Adrenal gland (tissue), 12 donors: ENCODE measurements around the gene HYCC1. TPM values are rescaled to one million over a fixed set of nuclear protein-coding genes. Genes with fewer than 3 reads are reported as not detected.
"Not testable (repeated sequence)": the region's sequence is repeated elsewhere in the genome, so short reads cannot be mapped to it uniquely, and the experiment has no call there.

Experiments
- DNase-seq, 7 donors: peaks; one replicate each; pipeline ENCODE4 v3.0.0-alpha.2; 2019 to 2020
- H3K27ac ChIP-seq, 5 donors: fragments of 200-600 bp; sonication (generic) in 4 of 5; 1 replicate in 3 of 5; 2 replicates in 2 of 5; pipeline versions ENCODE4 v1.5.1 to v1.8.0; 2016 to 2020; ENCODE audit warnings: mild to moderate bottlenecking in 1 of 5
- H3K27me3 ChIP-seq: fragments of 200-600 bp; 2 replicates; pipeline ENCODE4 v1.8.0; 2021
- H3K36me3 ChIP-seq, 2 donors: fragments of 200-600 bp; replicated peaks in 1 of 2; 1 replicate in 1 of 2; 2 replicates in 1 of 2; pipeline versions ENCODE4 v1.5.1 to v1.8.0; 2018 to 2022
- H3K4me1 ChIP-seq, 2 donors: fragments of 200-600 bp; replicated peaks in 1 of 2; 1 replicate in 1 of 2; 2 replicates in 1 of 2; pipeline versions ENCODE4 v1.5.1 to v1.8.0; 2018 to 2021
- H3K4me3 ChIP-seq, 4 donors: fragments of 200-600 bp; sonication (generic) in 3 of 4; one replicate each; pipeline ENCODE4 v1.5.1; 2016 to 2018
- H3K9me3 ChIP-seq, 3 donors: fragments of 200-600 bp; sonication (generic) in 1 of 3; replicated peaks in 1 of 3; 1 replicate in 2 of 3; 2 replicates in 1 of 3; pipeline versions ENCODE4 v1.5.1 to v1.8.0; 2016 to 2021
- CTCF ChIP-seq, 6 experiments: fragments of 450-650 bp in 4 of 6; fragments of 200-600 bp in 2 of 6; sonication (generic) in 1 of 6; IDR thresholded peaks; 1 replicate in 5 of 6; 2 replicates in 1 of 6; pipeline versions ENCODE4 v1.5.1 to v1.8.0; 2016 to 2021; ENCODE audit warnings: antibody characterized with exemption in 6 of 6, mild to moderate bottlenecking in 2 of 6, moderate library complexity in 1 of 6
- POLR2A ChIP-seq, 2 donors: fragments of 450-650 bp; IDR thresholded peaks; one replicate each; pipeline ENCODE4 v1.6.1; 2017; ENCODE audit warnings: antibody characterized with exemption in 2 of 2, mild to moderate bottlenecking in 2 of 2, moderate library complexity in 1 of 2
- WGBS, 4 donors: extraction: QIAGEN DNeasy Blood & Tissue Kit in 2 of 4; methylation state at CpG; one replicate each; pipeline versions ENCODE4 v1.1.5 to v1.1.7; 2013 to 2017; 5-methylcytosine and 5-hydroxymethylcytosine counted together
- intact Hi-C, 2 donors: fragments of 100-400 bp; cut with DNase I; formaldehyde crosslinking; loops; one replicate each; pipeline versions ENCODE4 v1.14.1 to v1.15.0; 2022 to 2023
- polyA plus RNA-seq, 3 donors: library from polyadenylated mRNA; stranded (reverse); fragments of 200-250 nt in 2 of 3; fragments of 350-450 nt in 1 of 3; fragmentation: Illumina TruSeq in 1 of 3; extraction: RNeasy Lipid Tissue Mini Kit (QIAGEN cat#74804) in 1 of 3; gene quantifications; one replicate each; pipeline ENCODE4 v1.2.3, GENCODE V29; 2013 to 2014
- total RNA-seq, 9 donors: library from RNA; depleted of rRNA in 4 of 9; stranded (reverse); fragments of >200 nt in 4 of 9; fragments of 120-200 nt in 1 of 9; fragmentation: NEBNext Ultra II Directional in 1 of 9; extraction: Animal tissue kit (Norgen Biotek cat#: 25700) in 1 of 9; gene quantifications; one replicate each; pipeline versions ENCODE4 v1.1.0 to v1.2.4, GENCODE V29; 2013 to 2023
- donor health status: healthy with polysubstance abuse.
- donor health status: Bipolar disorder and iron deficiency.
- donor health status: DM: yes; HTN: yes; CAD: no.
- donor health status: DM: no; HTN: no; CAD: no.
- donor health status: DM: no; HTN: no; CAD: no.
- donor health status: DM: yes; HTN: yes; CAD: no.

HYCC1 gene
- total and polyA plus RNA-seq, 12 donors, result 3.8 to 27.1 (median 17.5) TPM

- Histone ChIP-seq H3K9me3 (no peaks in the 10 kb centered on the region), H3K27ac (peak overlapping the region in 1 of 5 donors; percentile 32), H3K36me3 (no peaks in the 10 kb centered on the region), H3K4me3 (no peak overlapping the region), H3K27me3 (no peaks in the 10 kb centered on the region), H3K4me1 (no peaks in the 10 kb centered on the region)
- 35 to 43% (median 38%) methylated on average over 6 of the region's 6 CpGs for WGBS, 4 donors
- no peak for TF ChIP-seq POLR2A (IDR thresholded peaks at IDR 0.05)
- intact Hi-C loops, result loop anchor here (5.0 to 10.0 kb wide), 3 partner anchors 334 to 504 kb away; partner anchors contain the start of gene IL6 (in 1 of the 2)
- peak in 1 of 7 donors; percentile 13 for DNase-seq
Observed at GRCh38 chr7:23058408-23059096, 44.6 kb upstream of the HYCC1 start.

DNA sequence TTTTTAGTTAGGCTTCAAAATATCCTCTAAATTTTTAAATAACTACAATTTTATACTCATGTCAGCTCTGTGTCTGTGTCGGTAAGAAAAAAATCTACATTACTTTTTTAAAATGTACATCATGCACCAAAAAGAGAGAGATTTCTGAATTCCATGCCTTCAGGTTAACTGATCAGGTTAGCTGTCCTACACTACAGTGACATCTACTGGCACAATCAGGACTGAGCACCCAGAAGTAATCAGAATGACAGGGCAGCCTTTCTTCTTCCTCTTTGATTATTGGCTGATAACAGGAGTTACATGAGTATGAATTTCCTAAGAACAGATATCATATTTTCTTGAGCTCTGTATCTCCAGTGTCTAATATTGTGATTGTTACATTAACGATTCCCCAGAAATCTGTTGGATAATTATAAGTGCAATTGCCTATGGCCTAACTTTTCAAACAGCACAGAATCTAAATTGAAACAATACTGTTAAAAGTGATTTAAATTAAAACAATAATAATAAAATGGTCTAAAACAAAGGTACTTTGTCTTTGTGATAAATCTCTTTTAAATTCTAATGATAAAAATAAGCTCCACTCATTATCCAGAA is 41.8 kb upstream of the HYCC1 start:
- no peaks in the 10 kb centered on the region for H3K27me3 ChIP-seq
- no peaks in the 10 kb centered on the region for H3K9me3 ChIP-seq
- H3K4me3 ChIP-seq, result no peak overlapping the region
- peak; percentile 42 to 82 (median 56) for DNase-seq
- intact Hi-C loops, result loop anchor here (5.0 to 10.0 kb wide), 3 partner anchors 331 to 501 kb away; partner anchors contain the start of gene IL6 (in 1 of the 2)
- H3K27ac ChIP-seq, result no peak overlapping the region
- 0 to 2% (median 0%) methylated on average over 2 of the region's 2 CpGs for whole genome bisulfite sequencing, 4 donors
- H3K4me1 ChIP-seq, result no peaks in the 10 kb centered on the region
- H3K36me3 ChIP-seq, result no peaks in the 10 kb centered on the region
- TF ChIP-seq POLR2A (IDR thresholded peaks at IDR 0.05), result no peak
- TF ChIP-seq CTCF (IDR thresholded peaks at IDR 0.05), result peak; percentile 47 to 93 (median 88)

GRCh38 chr7:23051124-23051485 is 37.2 kb upstream of the HYCC1 start:
- H3K36me3 ChIP-seq, H3K9me3 ChIP-seq, H3K4me3 ChIP-seq, DNase-seq, H3K4me1 ChIP-seq, H3K27me3 ChIP-seq, H3K27ac ChIP-seq: not testable (repeated sequence)
- WGBS, 4 donors, result 77 to 86% (median 82%) methylated on average over 3 of the region's 3 CpGs
- intact Hi-C loops, result loop anchor here (10.0 kb wide), 2 partner anchors 326 to 496 kb away; partner anchors contain the start of gene IL6 (in 1 of the 2)

GRCh38 chr7:23046336-23046735 is 32.4 kb upstream of the HYCC1 start:
- intact Hi-C loops, DNase-seq, H3K27ac ChIP-seq, H3K27me3 ChIP-seq, H3K4me3 ChIP-seq, H3K36me3 ChIP-seq, H3K4me1 ChIP-seq, H3K9me3 ChIP-seq: not testable (repeated sequence)
- 96 to 97% methylated on average over 21 to 28 of the region's 29 CpGs; no CpG with 5 or more reads in 2 of the 4 donors for WGBS, 4 donors

- H3K4me3 ChIP-seq, H3K27me3 ChIP-seq, H3K9me3 ChIP-seq, H3K4me1 ChIP-seq, intact Hi-C loops, H3K27ac ChIP-seq, H3K36me3 ChIP-seq, DNase-seq: not testable (repeated sequence)
- 88 to 94% (median 92%) methylated on average over 4 of the region's 6 CpGs for WGBS, 4 donors
Observed at GRCh38 chr7:23045086-23045485, 31.2 kb upstream of the HYCC1 start.

GRCh38 chr7:23044581-23044980 is 30.7 kb upstream of the HYCC1 start:
- H3K4me3 ChIP-seq, result no peak overlapping the region
- H3K4me1 ChIP-seq, result no peaks in the 10 kb centered on the region
- no peak overlapping the region for H3K27ac ChIP-seq
- no peak for DNase-seq
- intact Hi-C loops, result no loop called here
- H3K27me3 ChIP-seq, result no peaks in the 10 kb centered on the region
- H3K9me3 ChIP-seq, result no peaks in the 10 kb centered on the region
- 78 to 87% (median 85%) methylated on average over 3 of the region's 3 CpGs for WGBS, 4 donors
- H3K36me3 ChIP-seq, result no peaks in the 10 kb centered on the region
- TF ChIP-seq POLR2A (IDR thresholded peaks at IDR 0.05) (no peak), CTCF (IDR thresholded peaks at IDR 0.05) (no peak)
